Right lobe of liver (tissue), 6 donors: ENCODE results near the gene ATOSA. TPM values are rescaled to one million over a fixed set of nuclear protein-coding genes. Genes with fewer than 3 reads are reported as not detected.

Experiments used
- ATAC-seq, 4 donors: fragments of 200-7000 bp; cut with Tn5 transposase; one replicate each; pipeline ENCODE4 v1.9.1; 2020; ENCODE audit warnings: mild to moderate bottlenecking in 4 of 4, moderate library complexity in 4 of 4
- DNase-seq, 3 donors: peaks; one replicate each; pipeline ENCODE4 v3.0.0-alpha.2; 2020
- H3K27ac ChIP-seq, 3 donors: fragments of 200-600 bp; one replicate each; pipeline ENCODE4 v1.8.0; 2022
- H3K27me3 ChIP-seq, 2 donors: fragments of 200-600 bp; one replicate each; pipeline ENCODE4 v1.8.0; 2022
- H3K36me3 ChIP-seq, 4 donors: fragments of 200-600 bp; sonication (generic) in 1 of 4; one replicate each; pipeline versions ENCODE4 v1.5.1 to v1.8.0; 2017 to 2022; ENCODE audit warnings: control low read depth in 1 of 4
- H3K4me1 ChIP-seq, 4 donors: fragments of 200-600 bp; sonication (generic) in 1 of 4; one replicate each; pipeline versions ENCODE4 v1.5.1 to v1.8.0; 2017 to 2022; ENCODE audit warnings: control low read depth in 1 of 4
- H3K4me3 ChIP-seq, 3 donors: fragments of 200-600 bp; one replicate each; pipeline ENCODE4 v1.8.0; 2022
- H3K9me3 ChIP-seq, 4 donors: fragments of 200-600 bp; sonication (generic) in 1 of 4; one replicate each; pipeline versions ENCODE4 v1.5.1 to v1.8.0; 2017 to 2022; ENCODE audit warnings: control low read depth in 1 of 4
- CTCF ChIP-seq, 4 donors: fragments of 200-600 bp in 3 of 4; fragments of 450-650 bp in 1 of 4; IDR thresholded peaks; one replicate each; pipeline versions ENCODE4 v1.5.1 to v1.8.0; 2016 to 2022; ENCODE audit warnings: antibody characterized with exemption in 4 of 4, mild to moderate bottlenecking in 2 of 4
- POLR2A ChIP-seq: fragments of 450-650 bp; IDR thresholded peaks from one replicate; pipeline ENCODE4 v1.6.1; 2017; ENCODE audit warnings: antibody characterized with exemption, mild to moderate bottlenecking
- WGBS: methylation state at CpG from one replicate; pipeline ENCODE4 v1.1.6; 2018; ENCODE audit warnings: low coverage, low lambda C conversion rate; ENCODE audit not compliant: insufficient coverage; ENCODE audit errors: missing lambda C conversion rate; 5-methylcytosine and 5-hydroxymethylcytosine counted together
- intact Hi-C, 2 donors: fragments of 100-400 bp; cut with DNase I; formaldehyde crosslinking; loops; one replicate each; pipeline versions ENCODE4 v1.11.2 to v1.14.1; 2022
- total RNA-seq, 6 experiments: library from RNA; depleted of rRNA in 2 of 6; stranded (reverse); fragments of >200 nt in 2 of 6; fragmentation: NEBNext Ultra II Directional in 3 of 6; extraction: Animal tissue kit (Norgen Biotek cat#: 25700) in 3 of 6; gene quantifications; one replicate each; pipeline versions ENCODE4 v1.1.0 to v1.2.4, GENCODE V29; 2016 to 2023
- donor health status: DM: no; HTN: yes; CAD: no.
- donor health status: DM: no; HTN: no; CAD: no.
- donor health status: DM: no; HTN: no; CAD: no.
- donor health status: DM: no; HTN: yes; CAD: no.
- donor health status: DM: no; HTN: yes; CAD: no.

ATOSA gene
- total RNA-seq, 6 experiments from 2014 or later: 18.9 to 52.9 (median 35.4) TPM

- intact Hi-C loops: no loop called here
- H3K27ac ChIP-seq: no peak overlapping the region
- DNase-seq: no peak
- H3K36me3 ChIP-seq: peaks cover 0 to 14% (median 1%) of the 10 kb centered on the region in 4 donors
- peaks cover 0 to 5% (median 0%) of the 10 kb centered on the region in 4 donors for H3K4me1 ChIP-seq
- H3K9me3 ChIP-seq: no peaks in the 10 kb centered on the region
- H3K27me3 ChIP-seq: no peaks in the 10 kb centered on the region
- WGBS: 88% methylated on average over 5 of the region's 5 CpGs
- no peak overlapping the region for H3K4me3 ChIP-seq
- TF ChIP-seq CTCF (IDR thresholded peaks at IDR 0.05) (no peak), POLR2A (no peak)
- no peak for ATAC-seq
Measured at GRCh38 chr15:52642386-52643361, 36.5 kb downstream of the ATOSA start.

GRCh38 chr15:52636459-52636858, 42.7 kb downstream of the ATOSA start:
- no peak for TF ChIP-seq POLR2A
- no peak for TF ChIP-seq CTCF (IDR thresholded peaks at IDR 0.05)
- intact Hi-C loops: no loop called here
- ATAC-seq: no peak

GRCh38 chr15:52635908-52636307, 43.3 kb downstream of the ATOSA start:
- no peak overlapping the region for H3K4me3 ChIP-seq
- TF ChIP-seq CTCF (IDR thresholded peaks at IDR 0.05): no peak
- TF ChIP-seq POLR2A: no peak
- no peaks in the 10 kb centered on the region for H3K27me3 ChIP-seq
- H3K27ac ChIP-seq: no peak overlapping the region
- H3K4me1 ChIP-seq: peaks cover 0 to 5% (median 0%) of the 10 kb centered on the region in 4 donors
- H3K36me3 ChIP-seq: peaks cover 0 to 8% (median under 1%) of the 10 kb centered on the region in 4 donors
- WGBS: 100% methylated on average over 1 of the region's 1 CpG
- intact Hi-C loops: no loop called here
- DNase-seq (no peak), ATAC-seq (no peak)
- no peaks in the 10 kb centered on the region for H3K9me3 ChIP-seq

More at GRCh38 chr15:52636459-52636858, 42.7 kb downstream of the ATOSA start:
- H3K27me3 ChIP-seq: no peaks in the 10 kb centered on the region
- no peak for DNase-seq
- H3K36me3 ChIP-seq: peaks cover 0 to 13% (median 1%) of the 10 kb centered on the region in 4 donors
- H3K4me1 ChIP-seq: peaks cover 0 to 5% (median 0%) of the 10 kb centered on the region in 4 donors
- no peak overlapping the region for H3K4me3 ChIP-seq
- H3K27ac ChIP-seq: no peak overlapping the region
- H3K9me3 ChIP-seq: no peaks in the 10 kb centered on the region
- 100% methylated on average over 2 of the region's 2 CpGs for WGBS

Other genes starting within 250 kb of the ATOSA start
- gene MYO5A, start 150.5 kb downstream of the ATOSA start, total RNA-seq: 10 to 100 TPM in 2 of 6 experiments, 1 to 10 TPM in 4; 3.2 to 13.3 (median 5.0) TPM
- 10 to 100 TPM; 47.0 to 73.9 (median 51.6) TPM for gene ARPP19, start 110.4 kb downstream of the ATOSA start, total RNA-seq
- 10 to 100 TPM; 41.3 to 58.2 (median 52.5) TPM for gene ONECUT1, start 110.9 kb upstream of the ATOSA start, total RNA-seq